Midbrain (tissue), 1 donor: ENCODE results near the gene AMIGO3.
A peak's percentile ranks its signal among the peaks of the same experiment; 100 is the strongest.

ENCODE experiments used
- DNase-seq: peaks from one replicate; lab custom pipeline; 2025; lab: John Stamatoyannopoulos, UW

Gene AMIGO3

GRCh38 chr3:49725906-49726681 lies 6.6 kb upstream of the AMIGO3 start:
- no peak for DNase-seq

DNA sequence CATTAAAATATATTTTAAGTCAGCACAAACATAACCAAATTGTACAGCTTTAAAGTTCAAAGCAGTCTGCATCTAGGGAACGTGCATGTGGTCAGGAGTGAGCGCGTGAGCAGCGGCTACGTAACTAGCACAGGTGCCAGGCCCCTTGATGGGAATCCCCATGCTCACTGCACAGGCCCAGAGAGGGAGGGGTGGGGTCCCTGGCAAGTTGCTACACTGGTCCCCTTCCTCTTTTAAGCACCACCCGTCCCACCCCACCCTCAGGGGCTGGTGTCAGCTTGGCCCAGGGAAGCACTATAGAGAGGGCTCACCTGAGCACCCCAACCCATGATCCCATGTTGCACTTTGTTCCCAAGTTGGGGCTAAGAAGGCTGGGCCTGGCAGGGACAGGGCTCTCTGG lies 5.1 kb upstream of the AMIGO3 start:
- no peak for DNase-seq

DNA sequence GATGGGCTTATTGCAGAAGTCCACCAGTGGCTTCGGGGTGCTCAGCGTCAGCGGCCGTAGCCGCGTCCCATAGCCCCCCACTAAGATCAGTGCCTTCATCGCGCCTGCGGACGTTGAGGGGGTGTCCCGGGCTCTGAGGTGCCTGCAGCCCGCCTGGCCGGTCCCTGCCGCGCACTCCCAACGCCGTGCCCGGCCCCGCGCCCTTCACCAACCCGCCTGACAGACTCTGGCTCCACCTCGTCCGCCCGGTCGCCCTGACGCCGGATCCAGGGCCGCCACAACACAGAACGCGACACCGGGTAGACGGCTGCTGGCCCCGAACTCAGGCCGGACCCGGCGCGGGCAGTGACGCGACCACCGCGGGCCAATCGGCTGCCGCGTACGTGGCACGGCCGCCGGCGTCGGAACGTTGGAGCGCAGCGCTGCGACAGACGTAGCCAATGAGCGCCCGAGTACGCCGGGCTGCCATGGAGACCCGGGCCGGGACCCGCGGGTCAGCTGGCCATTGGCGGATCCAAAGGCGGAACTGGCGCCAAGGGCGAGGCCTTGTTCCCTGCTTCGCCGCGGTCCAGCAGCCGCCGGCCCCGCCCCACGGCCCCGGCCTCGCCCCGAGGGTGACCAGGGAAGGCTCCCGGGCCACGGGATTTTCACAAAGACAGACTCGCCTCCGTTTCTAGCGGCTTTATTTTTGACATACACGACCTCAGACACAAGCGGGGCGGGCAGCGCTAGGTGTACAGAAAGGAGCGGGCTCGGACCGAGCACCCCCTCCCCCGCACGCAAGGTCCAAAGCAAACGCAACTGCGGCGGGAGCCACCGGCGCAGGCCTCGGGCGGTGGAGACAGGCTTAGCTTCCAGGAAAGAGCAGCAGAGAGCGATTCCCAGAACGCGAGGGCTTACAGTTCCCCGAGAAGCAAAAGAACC lies 4.4 kb upstream of the AMIGO3 start, which contains the start of gene GMPPB:
TSS of gene GMPPB (minus strand) at position 324 of the 924 bp plus-strand sequence. CDS start at position 99, 225 bp downstream.
- peak; percentile 97 for DNase-seq

DNA sequence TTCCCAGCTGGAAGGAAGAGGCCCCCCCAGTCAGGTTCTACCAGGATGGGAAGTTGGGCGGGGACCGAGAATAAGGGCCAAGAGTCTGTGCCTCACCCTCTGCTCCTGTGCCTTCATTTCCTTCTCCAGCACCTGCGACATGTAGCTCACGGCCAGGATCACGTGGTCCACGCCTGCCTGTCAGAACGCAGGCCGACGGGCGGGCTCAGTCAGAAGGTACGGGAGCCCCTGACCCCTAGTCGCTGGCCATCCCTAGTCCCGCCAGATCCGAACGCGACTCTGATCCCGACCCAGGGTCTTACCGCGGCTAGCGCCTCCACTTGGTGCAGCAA lies 3.8 kb upstream of the AMIGO3 start:
- no peak for DNase-seq

DNA sequence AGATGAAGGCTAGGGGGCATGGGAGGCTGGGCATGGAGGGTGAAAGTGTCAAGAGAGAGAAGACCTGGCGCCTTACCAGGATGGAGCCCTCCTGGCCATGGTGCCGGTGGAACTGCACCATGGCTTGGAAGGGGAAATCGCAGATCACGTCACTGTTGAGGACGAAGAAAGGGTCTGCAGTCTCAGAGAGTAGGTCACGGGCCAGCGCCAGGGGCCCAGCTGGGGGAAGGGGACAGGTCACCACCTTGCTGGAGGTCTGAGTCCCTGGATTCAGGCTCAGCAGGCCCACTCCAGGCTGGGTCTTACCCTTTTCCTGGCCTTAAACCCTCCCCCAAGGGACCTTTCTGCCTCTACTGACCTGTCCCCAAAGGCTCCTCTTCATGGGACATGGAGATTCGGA lies 3.4 kb upstream of the AMIGO3 start:
- DNase-seq: no peak

- DNase-seq: no peak
These were observed 2.7 kb upstream of the AMIGO3 start for GRCh38 chr3:49721896-49722781.

- no peak for DNase-seq
These were observed 2.1 kb upstream of the AMIGO3 start for GRCh38 chr3:49721596-49721895.

- DNase-seq: no peak
These were observed 1.5 kb upstream of the AMIGO3 start for GRCh38 chr3:49720855-49721595.

GRCh38 chr3:49718858-49719213 lies 648 bp downstream of the AMIGO3 start:
- DNase-seq: no peak

- DNase-seq: no peak
These were observed 1.3 kb downstream of the AMIGO3 start for GRCh38 chr3:49717959-49718857.

GRCh38 chr3:49717211-49717958 lies 2.1 kb downstream of the AMIGO3 start:
- DNase-seq: no peak

DNA sequence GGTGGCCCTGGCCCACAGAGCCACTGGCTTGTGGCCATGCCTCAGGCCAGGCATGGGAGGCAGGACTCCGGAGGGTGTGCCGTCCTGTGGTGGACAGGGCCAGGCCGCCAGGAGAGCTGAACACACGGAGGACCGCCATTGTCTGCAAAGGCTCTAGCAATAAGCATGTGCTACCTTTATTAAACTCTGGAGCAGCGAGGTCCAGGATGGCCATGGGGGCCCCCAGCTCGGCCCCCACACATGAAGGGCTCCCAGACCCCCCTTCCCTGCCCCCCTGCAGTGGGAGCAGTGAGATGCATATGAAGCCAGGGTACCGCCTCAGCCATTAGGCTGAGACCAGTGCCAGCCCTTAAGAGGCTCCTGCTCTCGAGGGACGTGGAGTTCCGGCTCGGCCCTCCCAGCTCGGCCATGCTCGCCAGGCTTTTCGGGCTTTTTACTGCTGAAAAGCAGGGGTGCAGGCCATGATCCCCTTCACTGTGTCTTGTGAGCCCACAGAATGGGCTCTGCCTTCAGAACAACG lies 2.7 kb downstream of the AMIGO3 start:
- DNase-seq: no peak

GRCh38 chr3:49716169-49716568 lies 3.3 kb downstream of the AMIGO3 start:
- DNase-seq: no peak

GRCh38 chr3:49715611-49716121 lies 3.8 kb downstream of the AMIGO3 start:
- no peak for DNase-seq

DNA sequence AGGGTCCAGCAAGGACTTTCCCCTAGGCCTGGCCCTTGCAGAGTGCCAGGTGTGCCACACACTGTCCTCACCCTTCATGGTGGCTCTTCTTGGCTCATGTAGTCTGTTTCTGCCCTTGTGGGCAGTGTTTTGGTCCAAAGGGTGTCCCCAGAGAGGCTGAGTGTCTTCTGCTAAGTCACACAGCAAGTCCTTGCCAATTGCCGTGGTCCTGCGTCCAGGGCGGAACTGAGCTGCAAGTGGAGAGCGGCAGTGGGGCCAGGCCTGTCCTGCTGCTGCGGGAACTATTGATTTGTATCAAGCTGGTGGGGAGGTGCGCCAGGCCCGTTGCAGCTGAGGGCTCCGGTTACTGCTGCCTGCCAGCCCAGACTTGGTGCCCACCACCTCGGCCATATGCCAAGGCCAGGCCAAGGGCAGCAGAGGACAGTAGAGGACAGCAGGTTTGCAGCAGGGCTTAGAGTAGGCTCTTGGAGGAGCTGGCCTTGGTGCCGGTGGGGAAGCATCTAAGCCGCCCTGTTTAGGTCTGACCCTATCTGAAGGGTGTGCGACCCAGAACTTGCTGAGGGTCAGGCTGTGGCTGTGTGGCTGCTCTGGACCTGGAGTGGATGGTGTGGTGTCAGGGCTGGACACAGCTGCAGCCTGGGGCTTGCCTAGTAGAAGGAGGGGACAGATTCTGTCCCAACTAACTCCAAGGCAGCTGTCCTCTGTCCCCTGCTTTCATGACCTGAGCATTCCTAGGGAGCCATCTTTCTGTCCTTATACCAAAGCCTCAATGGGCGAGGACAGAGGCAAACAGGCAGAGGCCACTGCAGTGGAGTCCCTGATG lies 4.5 kb downstream of the AMIGO3 start:
- DNase-seq: no peak

- DNase-seq: no peak
These were observed 6.0 kb downstream of the AMIGO3 start for GRCh38 chr3:49713336-49714105.

GRCh38 chr3:49712631-49713317 lies 6.7 kb downstream of the AMIGO3 start:
- no peak for DNase-seq
